Measurements from ENCODE around the gene CARD14. TPM values are rescaled to one million over a fixed set of nuclear protein-coding genes. Genes with fewer than 3 reads are reported as not detected.
"Not testable (repeated sequence)": the region's sequence is repeated elsewhere in the genome, so short reads cannot be mapped to it uniquely, and the experiment has no call there.

CARD14 gene
- total RNA-seq, 1 experiment from 2014 or later = not detected

DNA sequence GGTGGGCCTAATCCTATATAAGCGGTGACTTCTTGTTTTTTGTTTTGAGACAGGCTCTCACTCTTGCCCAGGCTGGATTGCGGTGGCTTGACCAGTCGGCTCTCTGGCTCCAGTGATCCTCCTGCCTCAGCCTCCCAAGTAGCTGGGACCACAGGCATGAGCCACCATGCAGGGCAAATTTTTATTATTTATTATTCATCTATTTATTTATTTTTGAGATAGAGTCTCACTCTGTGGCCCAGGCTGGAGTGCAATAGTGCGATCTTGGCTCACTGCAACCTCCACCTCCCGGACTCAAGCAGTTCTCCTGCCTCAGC is 86.2 kb downstream of the CARD14 start:
- no peak for DNase-seq (ENCODE audit: low read depth, low spot score)
- intact Hi-C loops (cut with micrococcal nuclease; ENCODE audit: unreplicated experiment) = no loop called here
- no peaks in the 10 kb centered on the region for H3K9me3 ChIP-seq (ENCODE audit: control insufficient read depth, insufficient read depth, low read depth, low read length)
- TF ChIP-seq TCF7L2 (IDR thresholded peaks at IDR 0.05; ENCODE audit: low read depth, low read length) (no peak), POLR2AphosphoS5 (IDR thresholded peaks at IDR 0.05; ENCODE audit: low read depth, low read length) (no peak), SIN3A (IDR thresholded peaks at IDR 0.05; ENCODE audit: borderline replicate concordance, insufficient read depth, low read depth, low read length) (no peak)
- TF ChIP-seq, protein P1, sequence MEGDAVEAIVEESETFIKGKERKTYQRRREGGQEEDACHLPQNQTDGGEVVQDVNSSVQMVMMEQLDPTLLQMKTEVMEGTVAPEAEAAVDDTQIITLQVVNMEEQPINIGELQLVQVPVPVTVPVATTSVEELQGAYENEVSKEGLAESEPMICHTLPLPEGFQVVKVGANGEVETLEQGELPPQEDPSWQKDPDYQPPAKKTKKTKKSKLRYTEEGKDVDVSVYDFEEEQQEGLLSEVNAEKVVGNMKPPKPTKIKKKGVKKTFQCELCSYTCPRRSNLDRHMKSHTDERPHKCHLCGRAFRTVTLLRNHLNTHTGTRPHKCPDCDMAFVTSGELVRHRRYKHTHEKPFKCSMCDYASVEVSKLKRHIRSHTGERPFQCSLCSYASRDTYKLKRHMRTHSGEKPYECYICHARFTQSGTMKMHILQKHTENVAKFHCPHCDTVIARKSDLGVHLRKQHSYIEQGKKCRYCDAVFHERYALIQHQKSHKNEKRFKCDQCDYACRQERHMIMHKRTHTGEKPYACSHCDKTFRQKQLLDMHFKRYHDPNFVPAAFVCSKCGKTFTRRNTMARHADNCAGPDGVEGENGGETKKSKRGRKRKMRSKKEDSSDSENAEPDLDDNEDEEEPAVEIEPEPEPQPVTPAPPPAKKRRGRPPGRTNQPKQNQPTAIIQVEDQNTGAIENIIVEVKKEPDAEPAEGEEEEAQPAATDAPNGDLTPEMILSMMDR (IDR thresholded peaks at IDR 0.05) = no peak
- TF ChIP-seq, protein P2, sequence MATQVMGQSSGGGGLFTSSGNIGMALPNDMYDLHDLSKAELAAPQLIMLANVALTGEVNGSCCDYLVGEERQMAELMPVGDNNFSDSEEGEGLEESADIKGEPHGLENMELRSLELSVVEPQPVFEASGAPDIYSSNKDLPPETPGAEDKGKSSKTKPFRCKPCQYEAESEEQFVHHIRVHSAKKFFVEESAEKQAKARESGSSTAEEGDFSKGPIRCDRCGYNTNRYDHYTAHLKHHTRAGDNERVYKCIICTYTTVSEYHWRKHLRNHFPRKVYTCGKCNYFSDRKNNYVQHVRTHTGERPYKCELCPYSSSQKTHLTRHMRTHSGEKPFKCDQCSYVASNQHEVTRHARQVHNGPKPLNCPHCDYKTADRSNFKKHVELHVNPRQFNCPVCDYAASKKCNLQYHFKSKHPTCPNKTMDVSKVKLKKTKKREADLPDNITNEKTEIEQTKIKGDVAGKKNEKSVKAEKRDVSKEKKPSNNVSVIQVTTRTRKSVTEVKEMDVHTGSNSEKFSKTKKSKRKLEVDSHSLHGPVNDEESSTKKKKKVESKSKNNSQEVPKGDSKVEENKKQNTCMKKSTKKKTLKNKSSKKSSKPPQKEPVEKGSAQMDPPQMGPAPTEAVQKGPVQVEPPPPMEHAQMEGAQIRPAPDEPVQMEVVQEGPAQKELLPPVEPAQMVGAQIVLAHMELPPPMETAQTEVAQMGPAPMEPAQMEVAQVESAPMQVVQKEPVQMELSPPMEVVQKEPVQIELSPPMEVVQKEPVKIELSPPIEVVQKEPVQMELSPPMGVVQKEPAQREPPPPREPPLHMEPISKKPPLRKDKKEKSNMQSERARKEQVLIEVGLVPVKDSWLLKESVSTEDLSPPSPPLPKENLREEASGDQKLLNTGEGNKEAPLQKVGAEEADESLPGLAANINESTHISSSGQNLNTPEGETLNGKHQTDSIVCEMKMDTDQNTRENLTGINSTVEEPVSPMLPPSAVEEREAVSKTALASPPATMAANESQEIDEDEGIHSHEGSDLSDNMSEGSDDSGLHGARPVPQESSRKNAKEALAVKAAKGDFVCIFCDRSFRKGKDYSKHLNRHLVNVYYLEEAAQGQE (IDR thresholded peaks at IDR 0.05; ENCODE audit: insufficient read depth in 1 of 2, low read depth in 2 of 2, low read length in 1 of 2) = no peak
- H3K27me3 ChIP-seq (ENCODE audit: control insufficient read depth, insufficient read depth, low read length) = no peaks in the 10 kb centered on the region
- in situ Hi-C loops (cut with HindIII; ENCODE audit: low pct_unique_long_range_greater_than_20kb, low sequenced_read_pairs) = no loop called here
- ChIA-PET POLR2A (no interaction called here), CTCF (interaction anchor here (0.6 kb wide), 1 partner anchor 154 kb away, joined by 5 read pairs; the partner anchor contains the start of gene GAA)
- H3K4me1 ChIP-seq (ENCODE audit: control insufficient read depth, insufficient read depth, low read length) = peaks cover 67% of the 10 kb centered on the region
- H3K27ac ChIP-seq (ENCODE audit: low read length) = peak overlapping the region; percentile 98
- no peaks in the 10 kb centered on the region; the same call in 1 of the 2 replicates for H3K36me3 ChIP-seq (ENCODE audit: control insufficient read depth, insufficient read depth, low read length)
- H3K4me3 ChIP-seq (ENCODE audit: low read depth in 2 of 2, low read length in 2 of 2) = no peak overlapping the region
- ATAC-seq = no peak
- BruUV-seq (replicated peaks) = no TSS peak

DNA sequence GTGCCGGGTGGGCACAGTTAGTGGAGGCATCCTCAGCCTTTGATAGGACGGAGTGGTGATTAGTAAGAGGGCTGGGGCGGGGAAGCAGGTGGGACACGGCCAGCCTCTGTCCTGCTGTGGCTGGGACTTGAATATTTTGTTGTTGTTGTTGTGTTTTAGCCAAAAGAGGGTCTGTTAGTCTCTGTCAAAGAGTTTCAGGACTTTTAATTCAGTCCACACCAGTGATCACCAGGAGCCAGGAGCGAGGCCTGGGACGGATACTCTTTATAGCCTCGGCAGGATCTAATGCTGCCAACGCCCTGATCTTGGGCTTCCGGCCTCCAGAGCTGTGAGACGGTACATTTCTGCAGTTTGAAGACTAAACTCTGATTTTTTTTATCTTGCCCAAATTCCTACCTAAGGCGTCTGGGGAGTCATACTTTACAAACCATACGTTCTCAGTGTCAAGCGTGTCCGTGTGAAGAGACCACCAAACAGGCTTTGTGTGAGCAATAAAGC is 87.9 kb downstream of the CARD14 start:
- H3K36me3 ChIP-seq (ENCODE audit: control insufficient read depth, insufficient read depth, low read length) = no peaks in the 10 kb centered on the region; the same call in 1 of the 2 replicates
- no peaks in the 10 kb centered on the region for H3K9me3 ChIP-seq (ENCODE audit: control insufficient read depth, insufficient read depth, low read depth, low read length)
- peak overlapping the region; percentile 98 for H3K27ac ChIP-seq (ENCODE audit: low read length)
- TF ChIP-seq, protein P2 (IDR thresholded peaks at IDR 0.05; ENCODE audit: insufficient read depth in 1 of 2, low read depth in 2 of 2, low read length in 1 of 2) = no peak
- TF ChIP-seq, protein P1 (IDR thresholded peaks at IDR 0.05) = no peak
- no peak for TF ChIP-seq TCF7L2 (IDR thresholded peaks at IDR 0.05; ENCODE audit: low read depth, low read length)
- TF ChIP-seq SIN3A (IDR thresholded peaks at IDR 0.05; ENCODE audit: borderline replicate concordance, insufficient read depth, low read depth, low read length) = no peak
- no peak for TF ChIP-seq POLR2AphosphoS5 (IDR thresholded peaks at IDR 0.05; ENCODE audit: low read depth, low read length)
- ATAC-seq = no peak
- H3K4me3 ChIP-seq (ENCODE audit: low read depth in 2 of 2, low read length in 2 of 2) = no peak overlapping the region
- intact Hi-C loops (cut with micrococcal nuclease; ENCODE audit: unreplicated experiment) (no loop called here), in situ Hi-C loops (cut with HindIII; ENCODE audit: low pct_unique_long_range_greater_than_20kb, low sequenced_read_pairs) (no loop called here)
- peaks cover 73% of the 10 kb centered on the region for H3K4me1 ChIP-seq (ENCODE audit: control insufficient read depth, insufficient read depth, low read length)
- CTCF ChIA-PET = no interaction called here
- no peaks in the 10 kb centered on the region for H3K27me3 ChIP-seq (ENCODE audit: control insufficient read depth, insufficient read depth, low read length)
- BruUV-seq (replicated peaks) = no TSS peak
- DNase-seq (ENCODE audit: low read depth, low spot score) = no peak
- POLR2A ChIA-PET = no interaction called here

DNA sequence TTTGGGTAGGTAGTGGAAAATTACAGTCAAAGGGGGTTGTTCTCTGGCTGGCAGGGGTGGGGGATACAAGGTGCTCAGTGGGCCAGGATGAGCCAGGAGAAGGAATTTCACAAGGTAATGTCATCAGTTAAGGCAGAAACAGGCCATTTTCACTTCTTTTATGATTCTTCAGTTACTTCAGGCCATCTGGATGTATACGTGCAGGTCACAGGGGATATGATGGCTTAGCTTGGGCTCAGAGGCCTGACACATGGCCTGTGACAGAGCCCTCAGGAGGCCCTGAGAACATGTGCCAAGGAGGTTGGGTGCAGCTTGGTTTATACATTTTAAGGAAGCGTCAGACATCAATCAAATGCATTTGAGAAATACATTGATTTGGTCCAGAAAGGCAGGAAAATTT is 88.5 kb downstream of the CARD14 start:
- peak overlapping the region; percentile 98 for H3K27ac ChIP-seq (ENCODE audit: low read length)
- POLR2A ChIA-PET = not testable (repeated sequence)

More for the DNA sequence above, 88.5 kb downstream of the CARD14 start:
- H3K4me1 ChIP-seq (ENCODE audit: control insufficient read depth, insufficient read depth, low read length) = peaks cover 73% of the 10 kb centered on the region
- BruUV-seq (replicated peaks); intact Hi-C loops (cut with micrococcal nuclease; ENCODE audit: unreplicated experiment); in situ Hi-C loops (cut with HindIII; ENCODE audit: low pct_unique_long_range_greater_than_20kb, low sequenced_read_pairs); CTCF ChIA-PET; H3K36me3 ChIP-seq (ENCODE audit: control insufficient read depth, insufficient read depth, low read length); H3K4me3 ChIP-seq (ENCODE audit: low read depth in 2 of 2, low read length in 2 of 2); ATAC-seq; H3K27me3 ChIP-seq (ENCODE audit: control insufficient read depth, insufficient read depth, low read length); DNase-seq (ENCODE audit: low read depth, low spot score); H3K9me3 ChIP-seq (ENCODE audit: control insufficient read depth, insufficient read depth, low read depth, low read length): not testable (repeated sequence)
